CD4-positive, alpha-beta T cell treated with Interferon gamma for 1 hour (primary cell): ENCODE data around the gene ARHGEF9.

Source experiments
- DNase-seq: peaks from one replicate; pipeline ENCODE4 v3.0.0-alpha.2; 2020

Gene ARHGEF9

GRCh38 chrX:63744850-63745394 lies 40.1 kb downstream of the ARHGEF9 start:
- DNase-seq, result no peak

GRCh38 chrX:63743596-63743995 lies 41.4 kb downstream of the ARHGEF9 start:
- DNase-seq, result no peak

- no peak for DNase-seq
Observed at GRCh38 chrX:63740382-63740781, 44.6 kb downstream of the ARHGEF9 start.

- DNase-seq, result no peak
Observed at GRCh38 chrX:63739885-63740284, 45.1 kb downstream of the ARHGEF9 start.

- DNase-seq, result no peak
Observed at GRCh38 chrX:63738696-63739095, 46.3 kb downstream of the ARHGEF9 start.

GRCh38 chrX:63737131-63737921 lies 47.7 kb downstream of the ARHGEF9 start:
- DNase-seq, result no peak

GRCh38 chrX:63735882-63736281 lies 49.1 kb downstream of the ARHGEF9 start:
- DNase-seq, result no peak

- no peak for DNase-seq
Observed at GRCh38 chrX:63720293-63720692, 64.7 kb downstream of the ARHGEF9 start.

GRCh38 chrX:63719633-63720032 lies 65.4 kb downstream of the ARHGEF9 start:
- DNase-seq, result no peak

GRCh38 chrX:63718010-63718694 lies 66.9 kb downstream of the ARHGEF9 start:
- no peak for DNase-seq

GRCh38 chrX:63713526-63713925 lies 71.5 kb downstream of the ARHGEF9 start:
- no peak for DNase-seq

GRCh38 chrX:63708801-63709200 lies 76.2 kb downstream of the ARHGEF9 start:
- DNase-seq, result no peak

GRCh38 chrX:63702556-63702955 lies 82.5 kb downstream of the ARHGEF9 start:
- no peak for DNase-seq

- DNase-seq, result no peak
Observed at GRCh38 chrX:63686878-63687714, 97.9 kb downstream of the ARHGEF9 start.

- no peak for DNase-seq
Observed at GRCh38 chrX:63680423-63680822, 104.6 kb downstream of the ARHGEF9 start.

- DNase-seq, result no peak
Observed at GRCh38 chrX:63679432-63679831, 105.6 kb downstream of the ARHGEF9 start.

GRCh38 chrX:63675716-63676115 lies 109.3 kb downstream of the ARHGEF9 start:
- no peak for DNase-seq

GRCh38 chrX:63673896-63674295 lies 111.1 kb downstream of the ARHGEF9 start:
- no peak for DNase-seq

- DNase-seq, result no peak
Observed at GRCh38 chrX:63664741-63665140, 120.3 kb downstream of the ARHGEF9 start.

GRCh38 chrX:63664083-63664482 lies 120.9 kb downstream of the ARHGEF9 start:
- DNase-seq, result no peak

- no peak for DNase-seq
Observed at GRCh38 chrX:63661676-63662075, 123.3 kb downstream of the ARHGEF9 start.

GRCh38 chrX:63658920-63659319 lies 126.1 kb downstream of the ARHGEF9 start:
- no peak for DNase-seq

GRCh38 chrX:63657821-63658220 lies 127.2 kb downstream of the ARHGEF9 start:
- DNase-seq, result no peak
